ENCODE results near the gene DNMT3A.

The DNMT3A gene

GRCh38 chr2:25251071-25251421 lies 90.7 kb downstream of the DNMT3A start:
- H3K27ac ChIP-seq = peak overlapping the region; percentile 99
- H3K36me3 ChIP-seq = peaks cover 63% of the 10 kb centered on the region
- no peaks in the 10 kb centered on the region for H3K9me3 ChIP-seq (ENCODE audit: severe bottlenecking)
- H3K4me3 ChIP-seq (ENCODE audit: low read depth, low read length) = peak overlapping the region; percentile 88
- no peaks in the 10 kb centered on the region for H3K27me3 ChIP-seq (ENCODE audit: insufficient read depth, low read depth, severe bottlenecking)
- DNase-seq = no peak
- no peak for TF ChIP-seq CTCF (IDR thresholded peaks at IDR 0.05; ENCODE audit: low read depth, low read length)

GRCh38 chr2:25250331-25251070 lies 91.2 kb downstream of the DNMT3A start:
- Histone ChIP-seq H3K27ac (peak overlapping the region; percentile 16), H3K9me3 (ENCODE audit: severe bottlenecking) (no peaks in the 10 kb centered on the region), H3K27me3 (ENCODE audit: insufficient read depth, low read depth, severe bottlenecking) (no peaks in the 10 kb centered on the region), H3K4me3 (ENCODE audit: low read depth, low read length) (peak overlapping the region; percentile 21), H3K36me3 (peaks cover 69% of the 10 kb centered on the region)
- no peak for TF ChIP-seq CTCF (IDR thresholded peaks at IDR 0.05; ENCODE audit: low read depth, low read length)
- no peak for DNase-seq

- TF ChIP-seq CTCF (IDR thresholded peaks at IDR 0.05; ENCODE audit: low read depth, low read length) = no peak
- Histone ChIP-seq H3K9me3 (ENCODE audit: severe bottlenecking) (no peaks in the 10 kb centered on the region), H3K36me3 (peaks cover 69% of the 10 kb centered on the region), H3K27me3 (ENCODE audit: insufficient read depth, low read depth, severe bottlenecking) (no peaks in the 10 kb centered on the region), H3K27ac (no peak overlapping the region), H3K4me3 (ENCODE audit: low read depth, low read length) (no peak overlapping the region)
- no peak for DNase-seq
Observed at GRCh38 chr2:25249785-25250184, 91.9 kb downstream of the DNMT3A start.

- no peak overlapping the region for H3K4me3 ChIP-seq (ENCODE audit: low read depth, low read length)
- TF ChIP-seq CTCF (IDR thresholded peaks at IDR 0.05; ENCODE audit: low read depth, low read length) = no peak
- H3K27ac ChIP-seq = no peak overlapping the region
- no peaks in the 10 kb centered on the region for H3K9me3 ChIP-seq (ENCODE audit: severe bottlenecking)
- no peaks in the 10 kb centered on the region for H3K27me3 ChIP-seq (ENCODE audit: insufficient read depth, low read depth, severe bottlenecking)
- DNase-seq = no peak
- H3K36me3 ChIP-seq = peaks cover 78% of the 10 kb centered on the region
Observed at GRCh38 chr2:25247792-25248512, 93.8 kb downstream of the DNMT3A start.

- Histone ChIP-seq H3K27me3 (ENCODE audit: insufficient read depth, low read depth, severe bottlenecking) (no peaks in the 10 kb centered on the region), H3K9me3 (ENCODE audit: severe bottlenecking) (no peaks in the 10 kb centered on the region), H3K36me3 (peaks cover 88% of the 10 kb centered on the region), H3K4me3 (ENCODE audit: low read depth, low read length) (no peak overlapping the region), H3K27ac (no peak overlapping the region)
- no peak for TF ChIP-seq CTCF (IDR thresholded peaks at IDR 0.05; ENCODE audit: low read depth, low read length)
- no peak for DNase-seq
Observed at GRCh38 chr2:25246558-25247290, 95.0 kb downstream of the DNMT3A start.
